ENCODE measurements around the gene PPP1R3C.

The PPP1R3C gene

GRCh38 chr10:91632671-91633550, at the start of gene PPP1R3C:
TSS of gene PPP1R3C (minus strand) at chr10:91633071. CDS start at chr10:91632969, 102 bp downstream.
- DNase-seq (ENCODE audit: low read depth in 2 of 2): no peak

- no peak for DNase-seq (ENCODE audit: low read depth in 2 of 2)
These were observed 48.7 kb upstream of the PPP1R3C start for GRCh38 chr10:91681361-91682276.

GRCh38 chr10:91680487-91680886, 47.6 kb upstream of the PPP1R3C start:
- no peak for DNase-seq (ENCODE audit: low read depth in 2 of 2)

GRCh38 chr10:91679296-91679695, 46.4 kb upstream of the PPP1R3C start:
- no peak for DNase-seq (ENCODE audit: low read depth in 2 of 2)

- no peak for DNase-seq (ENCODE audit: low read depth in 2 of 2)
These were observed 45.0 kb upstream of the PPP1R3C start for GRCh38 chr10:91677911-91678310.

- DNase-seq (ENCODE audit: low read depth in 2 of 2): no peak
These were observed 39.2 kb upstream of the PPP1R3C start for GRCh38 chr10:91672021-91672608.

- no peak for DNase-seq (ENCODE audit: low read depth in 2 of 2)
These were observed 36.0 kb upstream of the PPP1R3C start for GRCh38 chr10:91668913-91669312.

GRCh38 chr10:91665842-91666241, 33.0 kb upstream of the PPP1R3C start:
- DNase-seq (ENCODE audit: low read depth in 2 of 2): no peak

- DNase-seq (ENCODE audit: low read depth in 2 of 2): no peak
These were observed 31.6 kb upstream of the PPP1R3C start for GRCh38 chr10:91664426-91664825.

GRCh38 chr10:91662993-91663392, 30.1 kb upstream of the PPP1R3C start:
- DNase-seq (ENCODE audit: low read depth in 2 of 2): no peak

- DNase-seq (ENCODE audit: low read depth in 2 of 2): no peak
These were observed 20.5 kb upstream of the PPP1R3C start for GRCh38 chr10:91653219-91653870.

GRCh38 chr10:91652364-91652763, 19.5 kb upstream of the PPP1R3C start:
- DNase-seq (ENCODE audit: low read depth in 2 of 2): no peak

- no peak for DNase-seq (ENCODE audit: low read depth in 2 of 2)
These were observed 10.8 kb upstream of the PPP1R3C start for GRCh38 chr10:91643700-91644099.

- no peak for DNase-seq (ENCODE audit: low read depth in 2 of 2)
These were observed 10.2 kb upstream of the PPP1R3C start for GRCh38 chr10:91642831-91643692.

GRCh38 chr10:91636892-91637291, 4.0 kb upstream of the PPP1R3C start:
- DNase-seq (ENCODE audit: low read depth in 2 of 2): no peak

GRCh38 chr10:91635401-91636400, 2.8 kb upstream of the PPP1R3C start:
- no peak for DNase-seq (ENCODE audit: low read depth in 2 of 2)

- DNase-seq (ENCODE audit: low read depth in 2 of 2): no peak
These were observed 2.0 kb upstream of the PPP1R3C start for GRCh38 chr10:91634898-91635297.

- DNase-seq (ENCODE audit: low read depth in 2 of 2): no peak
These were observed 1.4 kb upstream of the PPP1R3C start for GRCh38 chr10:91634246-91634645.

- no peak for DNase-seq (ENCODE audit: low read depth in 2 of 2)
These were observed 2.2 kb downstream of the PPP1R3C start for GRCh38 chr10:91630625-91631024.

All from stimulated activated CD8-positive, alpha-beta memory T cell treated with anti-CD3 and anti-CD28 coated beads, Interleukin-2, amount 100 ng/mL, for 1 hour (primary cell).